ENCODE data around the gene SSBP4. TPM values are rescaled to one million over a fixed set of nuclear protein-coding genes. Genes with fewer than 3 reads are reported as not detected.

SSBP4 gene
- total and polyA plus RNA-seq, 2 of the 4 experiments (the other 2 are of a cell fraction): 14.9 to 39.7 TPM

DNA sequence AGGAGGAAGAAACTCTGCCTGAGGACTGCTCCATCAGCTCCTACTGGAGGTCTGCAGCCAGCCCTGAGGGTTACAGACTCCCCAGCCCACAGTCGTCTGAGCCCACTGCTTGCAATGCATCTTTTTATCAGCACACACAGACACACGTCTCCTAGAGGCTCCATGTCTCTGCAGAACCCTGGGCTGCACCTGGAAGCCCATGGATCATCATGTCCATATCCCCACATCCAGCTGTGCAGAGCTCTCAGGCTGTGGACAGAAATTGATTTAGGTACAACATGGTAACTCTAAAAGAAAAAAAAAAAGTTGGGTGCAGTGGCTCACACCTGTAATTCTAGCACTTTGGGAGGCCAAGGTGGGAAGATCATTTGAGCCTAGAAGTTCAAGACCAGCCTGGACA, 51.6 kb downstream of the SSBP4 start:
- BruUV-seq (replicated peaks): no TSS peak
- TF ChIP-seq CEBPB (IDR thresholded peaks at IDR 0.05; ENCODE audit: low read depth, low read length) (no peak), POLR2A (IDR thresholded peaks at IDR 0.05; ENCODE audit: low read depth, low read length) (no peak), MAFK (IDR thresholded peaks at IDR 0.05; ENCODE audit: low read depth, low read length) (no peak)
- ChIA-PET CTCF (no interaction called here), POLR2A (ENCODE audit: unreplicated experiment) (no interaction called here)
- no peak for ATAC-seq (ENCODE audit: low read depth)
- Histone ChIP-seq H3K9ac (ENCODE audit: low read depth, low read length) (no peak overlapping the region), H2BK20ac (ENCODE audit: low read depth, low read length) (no peak overlapping the region), H2AK5ac (ENCODE audit: low read depth, low read length) (no peak overlapping the region), H3K18ac (ENCODE audit: low read depth, low read length) (no peak overlapping the region), H3K9me3 (ENCODE audit: control insufficient read depth, insufficient read depth, low read length) (no peaks in the 10 kb centered on the region), H4K91ac (ENCODE audit: insufficient read depth, low read depth, low read length) (no peak overlapping the region), H3K56ac (ENCODE audit: extremely low read depth, insufficient read depth, low read length) (no peak overlapping the region), H2BK15ac (ENCODE audit: low read depth, low read length) (no peak overlapping the region), H3K79me1 (ENCODE audit: low read depth in 1 of 2, low read length in 2 of 2) (peaks cover 31 to 95% of the 10 kb centered on the region in 2 experiments), H2BK5ac (ENCODE audit: low read depth, low read length, poor library complexity, severe bottlenecking) (no peak overlapping the region), H3K4me2 (ENCODE audit: low read depth, low read length) (no peak overlapping the region), H2BK120ac (ENCODE audit: low read depth, low read length) (no peak overlapping the region), H2AFZ (replicated peaks; ENCODE audit: low read length, poor library complexity) (no peak overlapping the region), H3K23ac (ENCODE audit: low read depth, low read length) (no peak overlapping the region), H4K5ac (ENCODE audit: low read depth, low read length) (no peak overlapping the region), H3K36me3 (ENCODE audit: control insufficient read depth, insufficient read depth, low read length) (peaks cover 10% of the 10 kb centered on the region; the same call in 1 of the 2 replicates), H3K4me1 (ENCODE audit: control insufficient read depth, insufficient read depth, low read length) (peaks cover 25% of the 10 kb centered on the region), H4K20me1 (ENCODE audit: insufficient read depth, low read length) (peaks cover 88% of the 10 kb centered on the region), H3K4me3 (ENCODE audit: insufficient read depth, low read depth, low read length) (no peak overlapping the region), H3K14ac (replicated peaks; ENCODE audit: low read depth, low read length) (no peak overlapping the region), H3K27ac (ENCODE audit: insufficient read depth, low read length) (no peak overlapping the region), H3K4ac (ENCODE audit: low read depth, low read length) (peak overlapping the region; percentile 48; the same call in 1 of the 2 replicates), H3K9me1 (ENCODE audit: insufficient read depth, low read length) (peaks cover 26% of the 10 kb centered on the region), H4K8ac (ENCODE audit: low read depth in 2 of 2, low read length in 2 of 2) (no peak overlapping the region), H2AK9ac (replicated peaks; ENCODE audit: low read depth, low read length, poor library complexity) (no peak overlapping the region), H3K27me3 (ENCODE audit: control insufficient read depth, insufficient read depth, low read length) (no peaks in the 10 kb centered on the region)
- no peak for DNase-seq
- dilution Hi-C loops (cut with HindIII; ENCODE audit: low sequenced_read_pairs, unreplicated experiment) (no loop called here), in situ Hi-C loops (cut with MboI; ENCODE audit: low sequenced_read_pairs) (no loop called here), intact Hi-C loops (cut with micrococcal nuclease) (loop anchor here (1.0 kb wide), 1 partner anchor 50 kb away; no protein-coding TSS in a partner anchor)
- WGBS, 2 experiments (ENCODE audit: extremely low coverage in 2 of 2, insufficient read length in 1 of 2): no CpG with 5 or more reads among the region's 2 CpGs
